GM23338 (cell line): Measurements from ENCODE around the gene SBF1.

ENCODE experiments used
- CREB1 ChIP-seq: fragments of 250-450 bp; sonication (Bioruptor Pico); IDR thresholded peaks from 2 replicates; pipeline ENCODE4 v1.5.0; 2020; ENCODE audit warnings: low read depth, mild to moderate bottlenecking, moderate library complexity
- CTCF ChIP-seq, 2 experiments: fragments of 200-600 bp in 1 of 2; sonication (generic) in 1 of 2; conservative IDR thresholded peaks; 2 replicates each; pipeline versions ENCODE4 v1.5.1 to v1.6.1; 2016 to 2017; ENCODE audit warnings: antibody characterized with exemption in 2 of 2, low read depth in 2 of 2, mild to moderate bottlenecking in 2 of 2, moderate library complexity in 1 of 2
- ETS1 ChIP-seq: IDR thresholded peaks from 2 replicates; pipeline ENCODE4 v1.6.1; 2016; ENCODE audit warnings: antibody characterized with exemption
- EZH2 ChIP-seq: fragments of 200-600 bp; sonication (generic); IDR thresholded peaks from one replicate; pipeline ENCODE4 v1.8.0; 2017; ENCODE audit warnings: antibody characterized with exemption, mild to moderate bottlenecking, low read depth; ENCODE audit not compliant: unreplicated experiment
- EZH2phosphoT487 ChIP-seq: fragments of 200-600 bp; sonication (generic); IDR thresholded peaks from one replicate; pipeline ENCODE4 v1.8.1; 2018; ENCODE audit warnings: antibody characterized with exemption; ENCODE audit not compliant: unreplicated experiment
- JUNB ChIP-seq: IDR thresholded peaks from one replicate; pipeline ENCODE4 v1.6.1; 2016; ENCODE audit warnings: antibody characterized with exemption; ENCODE audit not compliant: unreplicated experiment
- POLR2AphosphoS5 ChIP-seq: IDR thresholded peaks from 2 replicates; pipeline ENCODE4 v1.6.1; 2016; ENCODE audit warnings: antibody characterized with exemption, low read depth
- REST ChIP-seq: IDR thresholded peaks from one replicate; pipeline ENCODE4 v1.6.1; 2018; ENCODE audit warnings: antibody characterized with exemption; ENCODE audit not compliant: unreplicated experiment
- STAT1 ChIP-seq: IDR thresholded peaks from one replicate; pipeline ENCODE4 v1.6.1; 2016; ENCODE audit warnings: antibody characterized with exemption; ENCODE audit not compliant: unreplicated experiment
- ZNF331 ChIP-seq: fragments of 250-450 bp; sonication (Bioruptor Pico); IDR thresholded peaks from 2 replicates; pipeline ENCODE4 v1.5.0; 2020; ENCODE audit warnings: low read depth, mild to moderate bottlenecking, moderate library complexity

GRCh38 chr22:50483977-50484853 is 9.4 kb upstream of the SBF1 start:
- TF ChIP-seq CTCF (conservative IDR thresholded peaks at IDR 0.05; ENCODE audit: low read depth in 2 of 2) (no peak), EZH2 (no peak), CREB1 (no peak), POLR2AphosphoS5 (no peak; the same call in 1 of the 2 replicates), REST (no peak), EZH2phosphoT487 (no peak), ZNF331 (no peak), ETS1 (no peak), JUNB (no peak), STAT1 (no peak)
